ENCODE results near the gene OR52I2.

OR52I2 gene

GRCh38 chr11:4581443-4581842 is at the start of gene OR52I2:
OR52I2 (plus strand) TSS chr11:4581743.
- DNase-seq = no peak

- peak; percentile 21 for DNase-seq
These were observed 41.8 kb upstream of the OR52I2 start for GRCh38 chr11:4539603-4540219.

DNA sequence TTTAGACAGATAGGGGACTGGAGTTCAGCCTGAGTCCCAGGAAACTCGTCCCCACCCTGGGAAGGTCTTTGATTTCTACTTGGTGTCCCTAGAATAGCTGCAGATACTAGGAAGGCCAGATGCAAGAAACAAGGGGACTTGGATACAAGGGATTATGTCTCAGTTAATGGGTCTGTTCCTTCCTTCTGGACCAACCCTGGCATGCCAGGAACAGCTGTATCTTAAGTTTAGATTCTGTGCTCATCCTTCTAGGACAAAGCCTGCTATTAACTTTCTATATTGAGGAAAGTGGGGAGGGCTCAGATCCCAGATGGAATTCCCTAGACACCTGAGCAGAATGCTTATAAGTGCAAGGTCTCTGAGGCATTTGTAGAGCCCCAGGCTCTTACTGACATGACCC is 40.5 kb upstream of the OR52I2 start:
- no peak for DNase-seq

DNA sequence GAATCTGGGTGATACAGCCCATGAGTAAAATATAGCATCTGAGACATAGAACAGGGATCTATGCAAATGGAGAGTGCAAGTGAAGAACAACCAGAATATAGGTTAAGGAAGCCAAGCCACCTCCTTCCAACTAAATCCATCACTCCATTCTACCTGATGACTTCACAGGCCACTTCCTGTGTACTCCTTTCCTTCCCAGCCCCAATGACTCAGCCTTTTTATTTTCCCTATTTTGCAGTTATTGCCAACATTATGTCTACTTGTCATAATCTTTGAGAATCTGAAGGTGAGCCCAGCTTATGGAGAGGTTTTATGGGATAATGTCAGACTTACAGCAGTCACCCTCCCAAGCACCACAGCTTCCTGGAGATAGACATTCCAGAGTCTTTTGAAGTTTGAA is 38.0 kb upstream of the OR52I2 start:
- DNase-seq = no peak

DNA sequence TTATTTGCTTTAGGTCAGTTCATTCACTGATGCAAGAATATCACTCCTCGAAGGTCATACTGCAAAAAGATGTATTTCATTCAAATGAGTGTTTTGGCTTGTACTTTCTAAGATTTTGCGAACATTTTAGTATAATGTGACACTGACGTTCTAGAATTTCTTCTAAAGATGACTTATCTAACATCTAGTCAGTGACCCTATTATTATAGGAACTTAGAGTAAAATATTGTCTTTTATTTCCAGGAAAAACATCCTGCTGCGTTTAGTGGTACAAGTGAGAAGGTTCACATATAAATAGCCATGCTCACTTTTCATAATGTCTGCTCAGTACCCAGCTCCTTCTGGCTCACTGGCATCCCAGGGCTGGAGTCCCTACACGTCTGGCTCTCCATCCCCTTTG is 36.7 kb upstream of the OR52I2 start, which contains the start of gene OR52M1:
OR52M1 (plus strand) TSS at position 301 of the 400 bp plus-strand sequence; CDS start at position 301, 0 bp downstream.
- no peak for DNase-seq

GRCh38 chr11:4546878-4547277 is 34.7 kb upstream of the OR52I2 start:
- no peak for DNase-seq

DNA sequence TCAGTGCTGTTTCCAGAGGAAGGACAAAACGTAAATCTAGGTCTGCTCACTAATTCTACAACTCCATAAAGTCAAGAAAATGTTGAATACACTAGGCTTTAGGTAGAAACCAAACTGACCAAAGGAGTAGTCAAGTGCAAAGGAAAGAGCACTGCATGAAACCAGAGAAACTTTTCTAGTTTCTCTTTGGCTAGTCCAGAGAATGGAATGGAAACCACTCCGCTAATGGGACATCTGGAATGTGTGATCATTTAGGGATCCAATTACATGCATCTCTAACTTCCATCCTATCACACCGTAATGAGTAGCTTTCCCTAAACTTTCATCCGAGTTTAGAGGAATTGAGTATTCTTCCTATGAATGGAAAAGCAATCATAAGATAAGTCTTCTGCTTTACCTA is 34.1 kb upstream of the OR52I2 start:
- DNase-seq = no peak

DNA sequence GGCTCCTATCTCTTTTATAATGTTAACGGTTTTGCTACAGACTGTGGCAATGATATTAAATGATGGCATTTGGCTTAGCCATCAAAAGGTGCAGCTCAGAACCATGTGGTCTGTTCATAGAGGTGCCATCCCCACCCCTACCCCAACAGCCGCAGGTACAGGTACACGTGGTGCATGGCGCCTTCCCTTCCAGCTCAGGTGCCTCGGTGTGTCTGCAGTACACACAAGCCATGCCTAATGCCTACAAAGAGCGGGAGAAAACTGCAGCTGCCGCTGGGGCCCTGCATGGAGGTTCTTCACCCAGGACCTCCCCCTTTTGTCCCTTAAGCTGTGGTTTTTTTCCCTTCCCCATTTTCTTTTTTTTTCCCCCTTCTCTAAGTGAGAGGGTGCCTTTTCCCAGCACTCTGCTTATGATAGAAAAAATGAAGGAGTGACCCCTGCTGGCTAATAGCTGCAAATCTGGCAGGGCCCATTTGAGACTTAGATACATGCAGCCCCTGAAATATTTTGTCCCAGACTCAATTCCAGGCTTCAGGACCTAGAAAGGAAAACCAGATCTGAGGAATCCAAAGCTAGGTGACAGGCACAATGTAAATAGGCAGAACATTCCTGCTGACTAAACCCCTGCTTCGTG is 30.1 kb upstream of the OR52I2 start:
- no peak for DNase-seq

- DNase-seq = no peak
These were observed 21.8 kb upstream of the OR52I2 start for GRCh38 chr11:4559527-4560440.

GRCh38 chr11:4560467-4560866 is 21.1 kb upstream of the OR52I2 start:
- DNase-seq = no peak

DNA sequence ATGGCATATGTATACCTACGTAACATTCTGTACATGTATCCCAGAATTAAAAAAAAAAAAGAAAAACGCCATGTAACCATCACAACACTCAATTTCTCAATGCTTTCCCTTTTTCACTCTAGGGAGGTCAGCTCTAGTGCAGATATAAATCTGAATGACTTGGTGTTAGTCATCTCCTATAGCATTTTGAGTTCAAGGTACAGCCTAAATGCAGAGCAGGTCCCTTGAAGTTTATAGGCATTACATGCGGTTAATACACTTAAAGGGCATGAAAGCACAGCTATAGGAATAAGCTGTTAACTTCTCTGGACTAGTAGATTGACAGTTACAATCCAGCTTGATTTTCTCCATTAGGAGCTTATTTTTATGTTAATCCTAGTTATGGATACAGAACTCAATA is 16.2 kb upstream of the OR52I2 start:
- no peak for DNase-seq

DNA sequence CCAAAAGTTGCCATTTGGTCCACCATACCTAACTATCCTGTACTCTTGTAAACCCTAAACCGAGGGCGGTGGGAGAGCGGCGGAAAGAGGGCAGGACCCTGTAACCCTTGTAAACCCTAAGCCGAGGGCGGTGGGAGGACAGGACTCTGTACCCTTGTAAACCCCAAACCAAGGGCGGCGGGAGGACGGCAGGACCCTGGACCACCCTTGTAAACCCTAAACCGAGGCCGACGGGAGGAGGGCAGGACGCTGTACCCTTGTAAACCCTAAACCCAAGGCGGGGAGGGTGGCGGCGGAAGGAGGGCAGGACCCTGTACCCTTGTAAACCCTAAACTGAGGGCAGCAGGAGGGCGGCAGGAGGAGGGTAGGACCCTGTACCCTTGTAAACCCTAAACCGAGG is 12.5 kb upstream of the OR52I2 start:
- DNase-seq = no peak

GRCh38 chr11:4576880-4577279 is 4.7 kb upstream of the OR52I2 start:
- DNase-seq = no peak

DNA sequence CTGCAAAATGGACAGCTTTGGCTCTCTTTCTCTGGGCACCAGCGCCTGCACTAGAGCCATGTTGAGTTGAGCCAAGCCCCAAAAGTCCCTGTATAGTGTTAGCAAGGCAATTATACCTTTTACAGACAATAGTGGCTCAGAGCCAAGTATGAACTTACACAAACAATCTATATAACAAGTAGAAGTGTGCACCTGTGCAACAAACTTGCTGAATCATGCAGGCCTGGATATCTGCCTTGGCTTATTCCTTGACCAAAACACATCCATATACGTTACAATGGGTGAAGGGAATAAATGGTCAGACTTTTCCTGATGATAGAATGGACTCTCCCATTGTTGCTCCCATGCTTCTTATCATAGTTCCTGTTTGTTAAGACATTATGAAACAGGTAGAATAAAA is 3.8 kb upstream of the OR52I2 start:
- DNase-seq = no peak

DNA sequence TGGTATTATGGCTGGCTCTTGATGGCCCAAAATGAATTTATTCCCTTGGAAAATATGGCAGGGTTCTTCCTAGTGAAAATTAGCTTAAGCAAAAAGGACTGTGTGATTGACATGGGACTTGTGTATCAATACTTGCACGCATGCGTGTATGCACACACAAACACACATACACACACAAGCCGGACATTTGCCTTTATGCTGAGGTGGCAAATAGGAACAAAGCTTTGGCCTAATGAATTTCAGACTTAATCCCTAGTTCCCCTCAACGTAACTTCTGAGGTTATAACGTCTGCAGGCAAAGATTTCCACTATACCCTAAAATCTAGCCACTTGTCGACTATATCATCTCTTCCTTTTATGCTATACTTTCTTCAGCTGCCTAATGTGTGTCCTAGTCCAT is 2.9 kb upstream of the OR52I2 start:
- no peak for DNase-seq

GRCh38 chr11:4580124-4580523 is 1.4 kb upstream of the OR52I2 start:
- DNase-seq = no peak

- DNase-seq = no peak
These were observed 7.5 kb downstream of the OR52I2 start for GRCh38 chr11:4589017-4589416.

GRCh38 chr11:4593739-4594138 is 12.2 kb downstream of the OR52I2 start, which contains the start of gene OR52I1:
OR52I1 (plus strand) TSS chr11:4594039; CDS start chr11:4594039, 0 bp downstream.
- DNase-seq = no peak

- no peak for DNase-seq
These were observed 23.5 kb downstream of the OR52I2 start for GRCh38 chr11:4605057-4605456.

DNA sequence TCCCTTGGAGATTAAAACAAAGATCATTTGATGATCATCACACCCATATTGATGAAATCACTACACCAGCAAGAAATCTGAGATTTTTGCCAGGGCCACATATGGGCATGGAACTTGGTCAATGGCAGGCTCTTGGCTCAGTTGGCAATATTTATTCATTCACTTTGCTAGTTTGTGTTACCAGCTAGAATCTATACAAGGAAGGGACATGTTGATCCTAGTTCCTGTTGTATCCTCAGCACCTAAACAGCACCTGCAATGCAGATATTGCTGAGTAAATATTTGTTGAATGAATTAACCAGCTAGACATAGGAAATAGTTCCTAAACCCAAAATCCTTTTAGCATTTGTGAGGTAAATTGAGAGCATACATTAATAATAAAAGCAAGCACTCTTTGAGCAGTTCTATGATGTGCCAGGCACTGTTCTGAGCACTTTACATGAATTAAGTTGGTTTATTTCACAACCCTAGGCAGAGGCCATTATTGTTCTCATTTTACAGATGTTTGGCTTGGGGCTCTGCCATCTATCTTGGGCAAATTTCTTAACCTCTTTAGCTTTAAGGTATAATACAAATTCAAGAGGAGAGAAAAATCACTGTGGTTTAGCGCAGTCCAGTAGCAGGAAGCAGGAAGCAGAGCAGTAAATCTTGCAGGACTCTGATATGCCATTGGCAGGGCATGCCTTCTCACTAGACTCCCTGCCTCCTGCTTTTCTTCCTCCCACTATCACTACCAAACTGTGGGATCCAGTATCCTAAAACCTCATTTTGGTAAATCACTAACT is 24.9 kb downstream of the OR52I2 start:
- DNase-seq = no peak

- DNase-seq = no peak
These were observed 25.6 kb downstream of the OR52I2 start for GRCh38 chr11:4607096-4607495.

- DNase-seq = peak; percentile 94
These were observed 26.5 kb downstream of the OR52I2 start, which contains the start of gene TRIM68 for GRCh38 chr11:4607781-4608666. TRIM68 (minus strand) TSS chr11:4608231; CDS start chr11:4605504, 2,727 bp downstream.

Data from stimulated activated naive CD4-positive, alpha-beta T cell treated with Interleukin-2 at 50 U/mL for 16 hours (primary cell).